Measurements from ENCODE around the gene STRN4. TPM values are rescaled to one million over a fixed set of nuclear protein-coding genes. Genes with fewer than 3 reads are reported as not detected.
A peak's percentile ranks its signal among the peaks of the same experiment; 100 is the strongest.

Gene STRN4
- total and polyA plus RNA-seq, 9 of the 15 experiments (the other 6 are each of a cell fraction or from before 2014, with no cell fraction given) = 0.62 to 83.7 (median 36.9) TPM

DNA sequence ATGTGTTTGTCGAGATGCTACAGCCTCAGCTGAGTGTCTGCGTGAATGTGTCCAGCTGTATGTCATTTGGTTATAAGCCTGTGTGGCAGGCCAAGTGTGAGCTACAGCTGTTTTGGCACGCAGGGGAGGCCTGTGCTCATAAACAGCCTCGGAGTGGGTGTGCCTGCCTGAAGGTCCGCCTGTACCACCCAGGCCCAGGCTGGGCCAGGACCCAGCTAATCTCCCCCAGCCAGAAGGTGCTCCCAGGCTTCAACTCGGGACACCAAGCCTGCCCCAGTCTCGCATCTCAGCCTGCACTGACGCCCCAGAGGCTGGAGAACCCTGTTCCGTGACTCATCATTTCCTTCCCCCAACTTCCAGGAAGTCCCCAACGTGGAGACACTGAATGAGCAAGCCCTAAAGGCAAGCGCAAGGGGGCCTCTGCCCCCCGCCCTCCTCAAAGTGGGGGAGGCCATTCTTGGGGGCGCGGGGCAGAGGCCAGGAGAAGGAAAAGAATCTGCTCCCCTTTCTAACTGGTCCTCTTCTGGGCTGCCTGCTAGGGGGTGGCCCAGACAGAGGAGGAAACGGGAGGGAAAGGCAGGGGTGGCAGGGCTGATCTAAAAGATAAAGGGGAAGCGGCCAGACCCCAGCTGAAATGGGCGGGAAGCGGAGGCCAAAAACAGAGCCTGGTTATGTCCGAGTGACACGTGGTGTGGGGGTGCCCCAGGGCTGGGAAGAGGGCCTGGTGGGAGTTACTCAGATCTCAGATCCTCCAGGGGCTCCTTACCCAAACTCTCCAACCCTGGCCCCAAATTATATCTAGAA, 40.2 kb upstream of the STRN4 start (continued):
- TF ChIP-seq ETV6 (IDR thresholded peaks at IDR 0.05; ENCODE audit: borderline replicate concordance in 1 of 2, low read depth in 2 of 2, low read length in 1 of 2) (peak; percentile 99 to 100), ETV6 (CRISPR knock-in tag; IDR thresholded peaks at IDR 0.05; ENCODE audit: borderline replicate concordance) (0 out of 2 replicates have a peak, but pooled peaks have one; percentile 44), HNRNPK (IDR thresholded peaks at IDR 0.05; ENCODE audit: low read depth, low read length, poor library complexity, severe bottlenecking) (no peak), CBX2 (IDR thresholded peaks at IDR 0.05; ENCODE audit: insufficient read depth, low read length, poor library complexity, severe bottlenecking) (no peak), MCM5 (IDR thresholded peaks at IDR 0.05; ENCODE audit: low read depth) (no peak), ZBTB7A (IDR thresholded peaks at IDR 0.05; ENCODE audit: borderline replicate concordance, control insufficient read depth, low read depth, low read length) (peak; percentile 96), RBM34 (IDR thresholded peaks at IDR 0.05; ENCODE audit: borderline replicate concordance, insufficient read depth, low read length) (no peak), MCM3 (IDR thresholded peaks at IDR 0.05) (no peak), PBX2 (CRISPR knock-in tag; IDR thresholded peaks at IDR 0.05; ENCODE audit: low read depth) (no peak), PBX2 (tag; conservative IDR thresholded peaks at IDR 0.05; ENCODE audit: low read depth) (no peak), PTRF (tag; IDR thresholded peaks at IDR 0.05) (no peak; the same call in 1 of the 2 replicates), NCOA4 (IDR thresholded peaks at IDR 0.05; ENCODE audit: partially characterized antibody) (no peak), KAT2B (IDR thresholded peaks at IDR 0.05; ENCODE audit: low read depth, low read length) (no peak), RUNX1 (IDR thresholded peaks at IDR 0.05; ENCODE audit: low read depth) (no peak), CBFA2T3 (IDR thresholded peaks at IDR 0.05) (peak; percentile 87), CREBBP (IDR thresholded peaks at IDR 0.05; ENCODE audit: low read depth, low read length) (no peak), POLR2AphosphoS2 (IDR thresholded peaks at IDR 0.05; ENCODE audit: low read length) (peak; percentile 68; the same call in 1 of the 2 replicates), ZNF217 (CRISPR knock-in tag; IDR thresholded peaks at IDR 0.05) (no peak), SLC30A9 (CRISPR knock-in tag; IDR thresholded peaks at IDR 0.05) (no peak), ZBTB17 (CRISPR knock-in tag; IDR thresholded peaks at IDR 0.05) (no peak), SETDB1 (IDR thresholded peaks at IDR 0.05; ENCODE audit: low read length) (no peak), ETS1 (conservative IDR thresholded peaks at IDR 0.05; ENCODE audit: control insufficient read depth, low read depth, low read length) (peak; percentile 71), PRMT5 (CRISPR knock-in tag; IDR thresholded peaks at IDR 0.05) (no peak)
- TF ChIP-seq, protein P1, sequence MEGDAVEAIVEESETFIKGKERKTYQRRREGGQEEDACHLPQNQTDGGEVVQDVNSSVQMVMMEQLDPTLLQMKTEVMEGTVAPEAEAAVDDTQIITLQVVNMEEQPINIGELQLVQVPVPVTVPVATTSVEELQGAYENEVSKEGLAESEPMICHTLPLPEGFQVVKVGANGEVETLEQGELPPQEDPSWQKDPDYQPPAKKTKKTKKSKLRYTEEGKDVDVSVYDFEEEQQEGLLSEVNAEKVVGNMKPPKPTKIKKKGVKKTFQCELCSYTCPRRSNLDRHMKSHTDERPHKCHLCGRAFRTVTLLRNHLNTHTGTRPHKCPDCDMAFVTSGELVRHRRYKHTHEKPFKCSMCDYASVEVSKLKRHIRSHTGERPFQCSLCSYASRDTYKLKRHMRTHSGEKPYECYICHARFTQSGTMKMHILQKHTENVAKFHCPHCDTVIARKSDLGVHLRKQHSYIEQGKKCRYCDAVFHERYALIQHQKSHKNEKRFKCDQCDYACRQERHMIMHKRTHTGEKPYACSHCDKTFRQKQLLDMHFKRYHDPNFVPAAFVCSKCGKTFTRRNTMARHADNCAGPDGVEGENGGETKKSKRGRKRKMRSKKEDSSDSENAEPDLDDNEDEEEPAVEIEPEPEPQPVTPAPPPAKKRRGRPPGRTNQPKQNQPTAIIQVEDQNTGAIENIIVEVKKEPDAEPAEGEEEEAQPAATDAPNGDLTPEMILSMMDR (IDR thresholded peaks at IDR 0.05 in 2 of 3, conservative IDR thresholded peaks at IDR 0.05 in 1 of 3; ENCODE audit: insufficient read depth in 2 of 3, low read depth in 1 of 3, low read length in 3 of 3) = 0 out of 6 replicates have a peak, but pooled peaks of 1 of the 3 experiments have one; percentile 19
